Coronary artery (tissue), 2 donors: Measurements from ENCODE around the gene LCE1C.

ENCODE experiments used
- DNase-seq: peaks from one replicate; pipeline ENCODE4 v3.0.0-alpha.2; 2017; ENCODE audit warnings: low spot score
- H3K27ac ChIP-seq, 2 donors: fragments of 200-600 bp; sonication (generic); one replicate each; pipeline ENCODE4 v1.5.1; 2016 to 2019
- H3K4me3 ChIP-seq: fragments of 200-600 bp; sonication (generic); 2 replicates; pipeline ENCODE4 v1.5.1; 2016; ENCODE audit warnings: mild to moderate bottlenecking, moderate library complexity
- TF ChIP-seq, protein P1 (sequence below): fragments of 200-600 bp; sonication (generic); IDR thresholded peaks from one replicate; pipeline ENCODE4 v1.5.1; 2019; ENCODE audit warnings: antibody characterized with exemption

Gene LCE1C

DNA sequence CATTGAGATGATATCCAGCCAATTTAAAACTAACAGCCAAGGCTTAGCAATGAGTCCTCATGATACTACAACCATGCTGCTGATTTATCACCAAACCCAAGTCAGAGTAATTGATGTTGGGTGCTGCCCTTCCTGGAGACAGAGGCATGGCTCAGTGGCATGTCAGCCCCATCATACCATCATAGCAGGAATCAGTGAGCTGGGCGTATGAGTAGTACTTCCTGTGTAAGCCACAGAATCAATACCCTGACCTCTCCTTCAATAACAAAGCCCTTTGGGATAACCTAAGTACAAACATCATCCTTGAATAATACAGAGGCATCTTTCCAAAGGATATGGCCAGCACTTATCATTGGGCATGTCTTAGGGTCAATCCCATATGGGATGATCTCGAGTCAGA is 23.4 kb downstream of the LCE1C start:
- TF ChIP-seq, protein P1, sequence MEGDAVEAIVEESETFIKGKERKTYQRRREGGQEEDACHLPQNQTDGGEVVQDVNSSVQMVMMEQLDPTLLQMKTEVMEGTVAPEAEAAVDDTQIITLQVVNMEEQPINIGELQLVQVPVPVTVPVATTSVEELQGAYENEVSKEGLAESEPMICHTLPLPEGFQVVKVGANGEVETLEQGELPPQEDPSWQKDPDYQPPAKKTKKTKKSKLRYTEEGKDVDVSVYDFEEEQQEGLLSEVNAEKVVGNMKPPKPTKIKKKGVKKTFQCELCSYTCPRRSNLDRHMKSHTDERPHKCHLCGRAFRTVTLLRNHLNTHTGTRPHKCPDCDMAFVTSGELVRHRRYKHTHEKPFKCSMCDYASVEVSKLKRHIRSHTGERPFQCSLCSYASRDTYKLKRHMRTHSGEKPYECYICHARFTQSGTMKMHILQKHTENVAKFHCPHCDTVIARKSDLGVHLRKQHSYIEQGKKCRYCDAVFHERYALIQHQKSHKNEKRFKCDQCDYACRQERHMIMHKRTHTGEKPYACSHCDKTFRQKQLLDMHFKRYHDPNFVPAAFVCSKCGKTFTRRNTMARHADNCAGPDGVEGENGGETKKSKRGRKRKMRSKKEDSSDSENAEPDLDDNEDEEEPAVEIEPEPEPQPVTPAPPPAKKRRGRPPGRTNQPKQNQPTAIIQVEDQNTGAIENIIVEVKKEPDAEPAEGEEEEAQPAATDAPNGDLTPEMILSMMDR: no peak
- Histone ChIP-seq H3K27ac (no peak overlapping the region), H3K4me3 (no peak overlapping the region)
- DNase-seq: no peak

- TF ChIP-seq, protein P1: no peak
- Histone ChIP-seq H3K4me3 (no peak overlapping the region), H3K27ac (no peak overlapping the region)
- DNase-seq: no peak
Measured at GRCh38 chr1:152777510-152778137, 28.8 kb downstream of the LCE1C start.

- TF ChIP-seq, protein P1: no peak
- no peak for DNase-seq
- no peak overlapping the region for H3K4me3 ChIP-seq
- H3K27ac ChIP-seq: no peak overlapping the region
Measured at GRCh38 chr1:152776361-152776760, 30.1 kb downstream of the LCE1C start.

- DNase-seq: no peak
- no peak within 1 kb of the TSS for H3K27ac ChIP-seq
- TF ChIP-seq, protein P1: no peak
- H3K4me3 ChIP-seq: no peak within 1 kb of the TSS
Measured at GRCh38 chr1:152774875-152775274, 31.6 kb downstream of the LCE1C start, which contains the start of gene LCE1F. LCE1F (plus strand) TSS chr1:152775140; CDS start chr1:152776372, 1,232 bp downstream.

DNA sequence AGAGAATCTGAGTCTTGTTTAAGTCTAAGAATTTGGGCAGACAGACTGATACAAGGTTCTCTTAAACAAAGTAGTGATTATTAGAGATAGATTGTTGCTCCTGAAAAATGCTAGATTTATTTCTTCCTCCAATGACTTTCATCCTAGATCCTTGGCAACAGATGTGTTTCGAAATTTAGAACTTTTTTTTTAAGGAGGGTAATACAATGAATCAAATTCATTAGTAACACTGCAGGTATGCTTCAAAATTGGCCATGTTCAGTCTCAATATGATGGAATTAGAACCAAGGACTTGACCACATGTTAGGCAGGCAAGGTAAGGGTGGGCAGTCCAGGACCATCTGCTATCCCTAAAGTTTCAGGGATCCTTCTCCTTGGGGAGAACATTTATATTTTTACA is 36.0 kb downstream of the LCE1C start:
- no peak for DNase-seq
- TF ChIP-seq, protein P1: no peak
- Histone ChIP-seq H3K27ac (no peak overlapping the region), H3K4me3 (no peak overlapping the region)

DNA sequence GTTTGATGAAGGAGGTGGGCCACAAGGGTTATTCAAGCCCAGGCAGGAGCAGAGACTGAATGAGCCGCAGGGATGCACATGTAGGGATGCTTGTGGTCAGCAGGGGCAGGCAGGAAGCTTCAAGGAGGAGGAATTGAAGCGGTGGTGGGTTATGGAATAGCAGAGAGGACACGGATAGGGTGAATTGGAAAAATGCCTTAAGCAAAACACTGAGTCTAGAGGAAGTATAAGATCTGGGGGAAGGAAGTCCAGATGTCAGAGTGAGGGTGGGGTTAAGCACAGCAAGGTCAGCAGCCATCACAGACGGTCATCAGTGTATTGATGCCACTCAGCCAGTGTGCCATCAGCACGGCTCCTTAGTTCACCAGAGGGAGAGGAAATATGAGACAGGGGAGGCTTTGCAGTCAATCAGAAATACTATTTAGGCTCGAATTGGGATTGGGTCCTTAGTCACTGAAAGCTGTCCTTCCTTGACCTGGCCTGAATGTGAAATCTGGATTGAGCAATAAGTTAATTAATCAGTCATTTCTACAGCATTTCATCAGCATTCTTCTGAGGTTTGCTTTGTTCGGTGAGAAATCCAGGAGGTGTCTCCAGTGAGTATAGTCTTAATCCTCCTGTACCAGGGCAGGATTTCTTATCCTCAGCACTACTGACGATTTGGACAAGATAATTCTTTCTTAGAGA is 37.5 kb downstream of the LCE1C start:
- no peak overlapping the region for H3K27ac ChIP-seq
- DNase-seq: no peak
- H3K4me3 ChIP-seq: no peak overlapping the region
- TF ChIP-seq, protein P1: no peak

- H3K4me3 ChIP-seq: no peak overlapping the region
- H3K27ac ChIP-seq: no peak overlapping the region
- TF ChIP-seq, protein P1: no peak
- no peak for DNase-seq
Measured at GRCh38 chr1:152761609-152762213, 44.7 kb downstream of the LCE1C start.
